ENCODE results near the gene SCRG1.

Gene SCRG1

DNA sequence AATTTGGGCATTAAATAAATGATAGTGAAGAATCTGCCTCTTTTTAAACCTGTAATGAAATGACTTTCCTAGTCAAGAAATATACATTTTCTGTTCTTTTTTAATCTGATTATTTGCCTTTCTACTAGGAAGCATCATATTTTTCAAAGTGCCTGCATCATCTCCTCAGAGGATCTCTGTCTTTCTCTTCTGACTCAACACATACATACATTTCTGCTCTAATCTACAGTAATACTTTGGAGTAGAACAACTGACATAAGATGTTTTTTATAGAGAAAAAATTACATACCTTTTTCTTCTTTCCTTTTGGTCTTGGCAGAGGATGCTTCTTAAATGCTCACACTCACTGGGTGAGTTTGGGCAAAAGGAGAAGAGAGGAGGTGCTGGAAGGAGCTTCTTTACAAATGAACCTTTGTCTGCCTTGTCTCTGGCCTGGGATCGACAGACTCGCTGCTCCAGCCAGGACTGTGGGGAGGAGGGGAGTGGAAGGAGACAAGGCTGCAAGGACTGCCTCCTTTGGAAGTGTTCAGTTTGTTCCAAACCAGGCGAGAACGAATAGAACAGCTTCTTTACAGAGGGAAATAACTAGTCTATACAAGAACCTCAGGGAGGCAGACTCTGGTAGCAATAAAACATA is at the start of gene SCRG1:
SCRG1 (minus strand) TSS at position 338 of the 637 bp plus-strand sequence. CDS start 7,702 bp downstream, outside the sequence.
- DNase-seq (ENCODE audit: low read depth): no peak

DNA sequence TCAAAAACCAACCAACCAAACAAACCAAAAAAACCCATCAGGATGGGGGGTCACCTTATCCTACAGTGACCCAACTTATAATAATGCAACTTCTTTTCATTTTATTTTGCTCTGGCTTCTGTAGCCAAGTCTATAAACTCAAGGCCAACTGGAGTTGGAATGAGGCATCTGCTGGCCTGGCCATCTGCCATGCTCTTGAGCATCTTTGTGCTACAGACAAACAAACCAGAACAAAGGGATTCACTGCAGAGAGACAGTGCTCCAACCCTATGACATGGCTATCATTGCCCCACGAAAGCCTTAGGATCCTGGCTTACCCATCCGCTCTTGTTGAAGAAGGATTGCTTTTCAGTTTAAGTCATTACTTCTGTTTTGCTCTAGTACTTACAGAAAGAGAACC is 49.2 kb upstream of the SCRG1 start:
- no peak for DNase-seq (ENCODE audit: low read depth)

GRCh38 chr4:173446416-173446815 is 47.5 kb upstream of the SCRG1 start:
- DNase-seq (ENCODE audit: low read depth): no peak

GRCh38 chr4:173443121-173443520 is 44.2 kb upstream of the SCRG1 start:
- no peak for DNase-seq (ENCODE audit: low read depth)

DNA sequence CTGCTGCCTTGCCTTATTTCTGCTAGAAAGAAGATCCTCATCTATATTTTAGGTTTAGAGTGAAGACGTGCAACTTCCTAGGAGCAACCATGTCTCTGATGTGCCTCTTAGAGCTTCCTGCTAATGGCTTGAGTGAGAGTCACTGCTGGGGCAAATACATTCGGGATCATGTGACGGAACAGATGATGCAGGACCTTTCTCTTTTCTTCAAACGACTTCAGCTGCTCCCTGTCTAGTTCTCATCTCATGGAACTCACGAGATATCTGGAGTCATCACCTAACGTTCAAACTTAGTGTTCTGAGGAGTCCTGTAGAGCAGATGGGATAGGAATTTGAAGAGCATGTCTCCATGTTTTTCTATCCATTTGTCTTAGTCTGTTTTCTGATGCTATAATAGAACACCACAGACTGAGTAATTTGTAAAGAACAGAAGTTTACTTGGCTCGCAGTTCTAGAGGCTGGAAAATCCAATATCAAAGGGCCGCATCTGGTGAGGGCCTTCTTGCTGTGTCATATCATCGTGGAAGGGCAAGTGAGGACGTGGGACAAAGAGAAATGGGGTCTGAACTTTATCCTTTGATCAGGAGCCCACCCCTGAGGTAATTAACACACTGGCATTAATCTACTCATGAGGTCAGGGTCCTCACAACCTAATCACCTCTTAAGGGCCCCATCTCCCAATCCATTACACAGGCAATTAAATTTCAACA is 43.5 kb upstream of the SCRG1 start:
- DNase-seq (ENCODE audit: low read depth): no peak

GRCh38 chr4:173440888-173441287 is 42.0 kb upstream of the SCRG1 start:
- DNase-seq (ENCODE audit: low read depth): no peak

- no peak for DNase-seq (ENCODE audit: low read depth)
These were observed 37.9 kb upstream of the SCRG1 start for GRCh38 chr4:173436771-173437265.

- DNase-seq (ENCODE audit: low read depth): no peak
These were observed 37.2 kb upstream of the SCRG1 start for GRCh38 chr4:173436149-173436579.

DNA sequence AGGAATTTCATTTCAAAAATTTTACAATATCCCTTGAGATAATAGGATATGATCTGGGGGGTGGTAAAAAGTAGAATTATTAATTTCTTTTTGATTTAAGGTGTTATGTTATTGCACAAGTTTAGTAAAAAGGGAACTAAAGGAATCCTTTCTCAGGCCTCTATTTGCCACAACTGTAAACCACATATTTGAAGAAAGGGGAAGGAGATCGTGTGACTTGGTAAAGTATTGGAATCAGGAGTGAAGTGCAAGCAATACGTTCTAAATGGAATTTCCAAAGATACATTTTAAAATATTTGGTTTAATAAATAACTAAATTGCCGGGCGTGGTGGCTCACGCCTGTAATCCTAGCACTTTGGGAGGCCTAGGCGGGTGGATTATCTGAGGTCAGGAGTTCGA is 35.3 kb upstream of the SCRG1 start:
- no peak for DNase-seq (ENCODE audit: low read depth)

GRCh38 chr4:173433447-173433846 is 34.5 kb upstream of the SCRG1 start:
- no peak for DNase-seq (ENCODE audit: low read depth)

DNA sequence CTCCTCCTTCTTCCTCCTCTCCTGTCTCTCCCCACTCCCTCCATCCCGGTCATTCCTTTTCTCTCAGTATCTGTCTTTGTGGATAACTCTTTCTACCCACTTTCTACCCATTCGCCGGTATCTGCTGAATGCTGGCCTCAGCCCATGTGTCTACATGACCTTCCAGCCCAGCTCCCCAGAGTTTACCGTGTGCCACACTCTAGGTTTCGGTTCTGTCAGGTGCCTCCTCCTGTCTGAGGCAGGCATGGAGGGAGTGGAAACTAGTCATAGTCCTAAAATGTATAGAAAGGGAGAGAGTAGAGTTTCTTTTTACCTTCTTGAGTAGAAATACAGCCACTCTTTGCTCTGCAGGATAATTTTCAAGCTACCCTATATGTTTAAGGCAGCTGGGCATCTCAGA is 33.5 kb upstream of the SCRG1 start:
- DNase-seq (ENCODE audit: low read depth): no peak

DNA sequence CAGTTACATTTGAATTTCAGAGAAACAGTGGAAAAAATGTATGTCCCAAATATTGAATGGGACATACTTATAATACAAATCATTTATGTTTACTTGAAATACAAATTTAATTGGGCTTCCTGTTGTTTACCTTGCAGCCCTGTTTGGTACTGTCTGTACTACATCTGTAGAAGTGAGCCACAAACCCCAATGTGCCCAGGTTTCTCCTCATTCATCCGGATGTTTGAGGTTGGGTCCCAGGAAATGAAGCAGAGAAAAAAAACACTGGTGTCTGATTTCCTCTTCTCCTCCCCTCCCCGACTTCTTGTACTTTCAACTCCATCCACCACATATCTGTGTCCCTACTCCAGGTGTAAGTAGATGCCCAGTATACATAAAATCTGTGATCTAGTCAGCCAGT is 27.1 kb upstream of the SCRG1 start:
- no peak for DNase-seq (ENCODE audit: low read depth)

GRCh38 chr4:173424899-173425805 is 26.2 kb upstream of the SCRG1 start:
- DNase-seq (ENCODE audit: low read depth): no peak

DNA sequence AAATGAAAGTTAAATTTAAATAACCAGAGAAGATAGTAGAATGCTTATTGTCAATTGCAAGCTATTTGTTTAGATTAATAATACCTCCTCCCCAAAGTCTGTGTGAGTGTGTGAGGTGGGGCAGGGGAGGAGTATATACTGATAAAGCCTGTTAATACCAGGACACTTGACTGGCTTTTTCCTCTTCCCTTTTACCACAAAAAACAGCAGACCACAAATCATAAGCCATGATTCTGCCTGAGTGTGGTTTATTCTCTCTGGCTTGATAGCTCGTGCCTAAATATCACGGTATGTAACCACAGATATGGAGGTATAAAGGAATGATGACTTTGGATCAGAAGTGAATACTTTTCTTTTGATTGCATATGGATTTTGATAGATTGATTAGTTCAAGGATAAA is 21.9 kb upstream of the SCRG1 start:
- no peak for DNase-seq (ENCODE audit: low read depth)

- DNase-seq (ENCODE audit: low read depth): no peak
These were observed 21.4 kb upstream of the SCRG1 start for GRCh38 chr4:173420324-173420752.

- DNase-seq (ENCODE audit: low read depth): no peak
These were observed 19.7 kb upstream of the SCRG1 start for GRCh38 chr4:173418639-173419038.

DNA sequence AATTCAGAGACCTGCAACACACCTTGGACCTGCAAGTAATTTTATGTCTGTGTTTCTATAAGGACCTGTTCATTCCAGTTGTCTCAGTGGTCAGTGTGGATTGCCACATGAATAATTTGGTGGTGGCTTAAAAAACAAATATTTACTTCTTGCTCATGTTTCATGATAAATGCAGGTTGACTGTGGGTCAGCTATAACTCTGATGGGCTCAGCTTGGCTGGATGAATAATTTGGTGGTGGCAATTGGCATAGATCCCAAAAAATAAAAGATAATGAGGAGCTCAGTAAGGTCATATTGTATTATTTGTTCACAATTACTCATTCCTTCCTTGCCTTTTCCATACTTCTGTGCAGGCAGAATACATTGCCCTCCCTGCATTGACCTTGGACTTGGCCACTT is 18.9 kb upstream of the SCRG1 start:
- DNase-seq (ENCODE audit: low read depth): no peak

DNA sequence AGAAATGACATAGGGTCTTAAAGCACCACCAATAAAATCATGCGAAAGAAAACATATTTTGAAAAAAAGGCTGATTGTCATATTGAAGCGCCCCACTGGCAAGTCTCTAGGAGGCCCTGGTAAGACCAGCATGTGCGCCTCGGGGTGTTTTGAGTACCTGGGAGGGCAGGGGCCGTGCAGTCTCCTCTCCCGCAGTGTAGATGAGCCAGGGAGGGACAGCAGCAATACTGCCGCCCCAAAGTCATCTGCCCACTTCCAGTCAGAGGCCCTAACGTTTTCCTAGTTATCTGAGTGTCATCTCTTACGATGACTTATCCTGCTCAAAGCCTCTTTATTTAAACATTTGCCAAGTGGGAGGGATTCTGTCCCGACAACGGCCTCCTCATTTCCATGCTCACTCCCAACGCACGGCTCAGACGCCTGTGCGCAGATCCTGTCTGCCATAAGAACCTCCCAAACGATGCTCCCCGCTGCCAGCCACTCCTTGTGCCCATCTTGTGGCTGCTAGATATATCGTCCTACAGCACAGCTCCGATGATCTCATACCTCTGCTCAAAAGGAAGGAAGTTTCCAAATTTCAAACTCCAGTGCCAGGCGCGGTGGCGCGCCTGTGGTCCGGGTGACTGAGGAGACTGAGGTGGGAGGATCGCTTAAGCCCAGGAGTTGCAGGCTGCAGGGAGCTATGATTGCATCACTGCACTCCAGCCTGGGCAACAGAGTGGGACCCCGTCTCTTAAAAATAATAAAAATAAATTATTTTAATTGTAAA is 17.2 kb upstream of the SCRG1 start:
- no peak for DNase-seq (ENCODE audit: low read depth)

- no peak for DNase-seq (ENCODE audit: low read depth)
These were observed 16.2 kb upstream of the SCRG1 start for GRCh38 chr4:173415092-173415491.

DNA sequence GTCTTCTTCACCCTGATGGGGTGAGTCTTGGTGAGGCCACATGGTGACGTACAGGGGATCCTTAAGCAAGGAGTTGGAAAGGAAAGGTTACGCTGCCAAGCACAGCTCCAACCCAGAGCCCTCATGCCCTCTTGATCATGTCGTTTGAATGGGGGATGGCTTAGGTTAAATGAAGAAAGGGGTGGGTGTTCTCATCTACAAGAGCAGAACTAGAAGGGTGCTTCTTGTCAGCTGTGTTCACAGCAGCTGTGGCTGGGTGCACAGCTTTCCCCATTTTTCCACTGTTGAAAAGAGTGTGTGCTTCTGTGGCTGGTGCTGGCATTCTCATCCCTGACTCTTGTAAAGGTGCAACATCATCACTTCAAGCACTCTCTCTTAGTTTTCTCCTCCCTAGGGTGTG is 15.5 kb upstream of the SCRG1 start:
- DNase-seq (ENCODE audit: low read depth): no peak

DNA sequence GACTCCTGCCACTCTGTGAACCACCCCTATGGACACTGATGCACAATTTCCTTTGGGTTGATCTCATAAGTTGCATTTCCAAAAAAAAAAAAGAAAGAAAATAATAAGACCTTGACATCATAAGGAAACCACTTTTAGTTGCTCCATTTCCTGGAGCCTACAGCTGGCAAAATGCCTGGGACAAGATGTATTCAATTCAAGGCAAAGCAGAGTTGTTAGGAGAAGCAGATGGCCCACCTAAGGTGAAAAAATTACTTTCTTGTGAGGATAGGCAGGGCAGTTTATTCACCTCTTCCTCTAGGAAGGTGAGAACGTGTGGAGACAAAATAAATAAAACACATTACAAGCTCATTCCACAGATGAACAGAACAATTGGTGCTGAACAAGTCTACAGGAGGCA is 14.1 kb upstream of the SCRG1 start:
- no peak for DNase-seq (ENCODE audit: low read depth)
